Dedifferentiated amniotic fluid mesenchymal stem cell (primary cell): Measurements from ENCODE around the gene DENND5A.

Source experiments
- DNase-seq: peaks from one replicate; pipeline ENCODE4 v3.0.0-alpha.2; 2016; ENCODE audit errors: extremely low spot score

DENND5A gene

DNA sequence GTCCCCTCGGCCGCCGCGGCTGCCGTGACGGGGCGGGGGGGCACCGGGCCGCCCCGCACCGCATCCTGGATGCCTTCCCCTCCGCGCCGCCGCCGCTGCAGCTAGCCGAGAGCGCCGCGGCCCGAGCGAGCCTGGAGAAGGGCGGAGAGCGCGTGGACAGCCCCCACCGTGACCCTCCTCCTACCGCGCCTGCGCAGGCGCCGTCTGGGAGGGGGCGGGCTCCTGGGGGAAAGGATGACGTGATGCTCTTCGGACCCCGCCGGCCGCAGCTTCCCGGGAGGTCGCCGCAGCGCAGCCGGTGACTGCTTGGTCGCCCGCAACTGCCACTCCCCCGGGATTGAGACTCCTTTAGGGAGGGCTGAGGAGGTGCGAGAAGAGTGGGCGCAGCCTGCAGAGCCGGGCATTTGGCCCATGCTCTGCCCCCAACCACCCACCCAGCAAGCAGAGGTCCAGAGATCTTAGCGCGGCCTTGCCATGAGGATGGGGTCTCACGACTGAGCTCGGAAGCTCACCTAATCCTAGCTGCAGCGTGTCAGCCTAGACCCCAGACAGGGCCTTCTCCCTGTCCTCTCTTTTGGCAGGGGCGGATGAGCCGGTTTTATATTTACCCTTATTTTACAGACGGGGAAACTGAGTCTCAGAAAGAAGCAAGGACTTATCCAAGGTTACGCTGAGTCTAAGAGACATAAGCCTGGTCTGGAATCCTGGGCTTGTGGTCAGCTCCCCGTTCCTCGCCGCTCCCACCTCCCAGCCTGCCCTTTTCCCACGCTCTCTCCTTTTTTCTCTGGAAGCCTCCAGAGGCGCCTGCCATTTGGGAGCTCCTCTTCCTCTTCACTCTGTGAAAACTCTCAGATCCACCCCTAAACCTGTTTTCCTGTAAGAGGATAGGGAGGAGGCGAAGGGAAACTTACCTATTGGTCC, at the start of gene DENND5A:
Gene DENND5A, minus strand, starts transcription at position 140 of the 921 bp plus-strand sequence. CDS start 281 bp downstream, outside the sequence.
- peak; percentile 76 for DNase-seq

DNA sequence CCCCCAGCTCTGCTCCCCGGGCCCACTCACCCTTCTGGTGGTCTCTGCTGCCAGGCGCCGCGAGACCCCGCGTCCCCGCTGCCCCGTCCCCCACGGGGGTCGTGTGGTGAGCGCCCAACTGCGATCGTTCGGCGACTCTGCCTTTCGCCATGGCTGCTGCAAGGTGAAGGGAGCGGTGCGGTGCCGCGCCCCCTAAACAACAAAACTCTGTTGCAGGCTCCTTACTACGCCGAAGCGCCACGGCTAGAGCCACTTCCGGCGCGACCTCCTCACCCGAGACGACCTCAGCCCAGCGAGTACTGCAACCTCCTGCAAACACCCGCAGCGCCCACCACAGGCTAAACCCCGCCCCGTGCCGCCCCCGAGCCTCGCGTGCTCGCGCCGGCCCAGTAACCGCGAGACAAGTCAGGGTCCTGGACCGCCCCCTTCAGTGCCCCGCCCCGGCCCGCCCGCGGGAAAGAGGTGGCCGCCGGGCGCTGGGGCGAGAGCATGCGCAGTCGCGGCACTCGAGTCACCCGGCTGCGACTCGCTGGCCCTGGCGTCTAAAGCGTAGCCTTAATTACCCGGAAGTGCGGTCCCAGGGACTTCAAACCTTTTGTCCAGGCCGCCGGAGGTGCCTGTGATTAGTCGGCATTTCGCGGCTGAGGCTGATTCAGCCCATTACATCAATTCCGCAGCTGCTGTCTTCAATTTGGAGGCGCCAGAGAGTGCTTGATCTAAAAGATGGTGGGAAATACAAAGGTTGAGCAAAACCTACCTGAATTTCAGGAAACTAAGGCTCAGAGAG, 49.3 kb upstream of the DENND5A start, which contains the start of gene TMEM41B:
Gene TMEM41B, minus strand, starts transcription at position 303 of the 787 bp plus-strand sequence. Its CDS starts 152 bp downstream, at position 151.
- DNase-seq = peak; percentile 97

DNA sequence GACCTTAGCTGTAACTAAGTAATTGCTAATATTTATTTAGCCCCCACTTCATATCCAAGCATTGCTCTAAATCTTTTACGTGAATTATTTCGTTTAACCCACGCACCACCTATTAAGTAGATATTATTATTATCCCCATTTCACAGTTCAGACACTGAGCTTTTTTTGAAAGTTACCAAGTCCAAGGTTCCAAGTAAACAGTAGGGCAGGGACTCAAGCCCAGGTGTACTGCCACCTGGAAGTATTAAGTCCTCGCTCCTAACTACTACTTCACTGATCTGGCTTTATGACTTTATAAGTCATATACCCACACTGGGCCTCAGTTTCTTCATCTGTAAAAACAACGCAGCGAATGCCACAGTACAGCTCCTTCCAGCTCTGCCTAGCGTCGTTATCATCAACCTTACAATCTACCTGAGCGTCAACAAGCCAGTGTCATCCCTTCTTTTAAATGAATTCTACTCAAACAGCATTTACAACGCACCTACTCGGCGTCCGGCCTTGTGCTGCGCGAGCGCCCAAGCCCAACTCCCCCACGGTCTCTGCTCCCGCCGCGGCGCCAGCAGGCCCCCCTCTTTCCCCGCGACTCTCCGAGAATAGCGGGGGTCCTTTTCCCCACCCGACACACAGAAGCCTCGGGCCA, 48.6 kb upstream of the DENND5A start:
- DNase-seq = no peak

DNA sequence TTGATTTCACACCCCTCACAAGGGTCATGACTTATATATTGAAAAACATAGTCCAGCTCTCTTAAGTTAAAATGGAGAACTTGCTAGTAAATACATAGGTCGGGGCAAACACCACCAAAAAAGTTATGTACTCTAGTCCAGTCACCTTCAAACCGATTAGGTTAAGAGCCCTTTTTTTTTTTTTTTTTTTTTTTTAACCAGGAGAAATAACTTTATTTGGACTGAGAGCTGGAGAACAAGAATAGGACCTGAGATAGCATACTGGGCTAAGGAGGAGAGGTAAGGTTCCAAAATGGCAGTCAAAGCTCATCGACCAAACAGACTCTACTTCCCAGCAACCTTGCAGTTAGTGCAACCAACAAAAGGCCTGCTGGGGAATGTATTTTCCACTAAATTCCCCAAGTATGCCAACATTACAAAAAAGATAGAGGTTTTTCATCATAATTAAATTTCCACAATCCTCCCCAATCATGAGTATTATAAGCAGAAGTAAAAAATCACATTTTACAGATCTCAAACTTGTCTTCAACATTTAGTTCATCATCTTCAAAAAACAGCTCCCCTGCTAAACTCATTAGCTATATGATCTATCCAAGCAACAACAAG, 45.4 kb upstream of the DENND5A start:
- DNase-seq = no peak

DNA sequence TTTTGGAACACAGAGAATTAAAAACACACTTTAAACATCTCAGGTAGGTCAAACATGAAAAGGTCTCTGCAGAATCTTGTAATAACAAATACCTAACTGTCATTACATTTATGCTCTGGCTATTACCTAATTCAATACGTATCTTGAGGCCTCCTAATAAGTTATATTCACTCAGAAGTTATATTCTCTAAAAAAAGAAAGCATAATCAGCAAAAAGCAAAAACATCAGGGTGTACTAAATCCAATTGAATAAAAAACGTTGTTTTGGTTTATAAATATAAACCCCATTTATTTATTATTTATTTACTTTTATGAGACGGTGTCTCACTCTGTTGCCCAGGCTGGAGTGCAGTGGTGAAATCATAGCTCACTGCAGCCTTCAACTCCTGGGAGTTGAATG, 39.0 kb upstream of the DENND5A start:
- DNase-seq = no peak

DNA sequence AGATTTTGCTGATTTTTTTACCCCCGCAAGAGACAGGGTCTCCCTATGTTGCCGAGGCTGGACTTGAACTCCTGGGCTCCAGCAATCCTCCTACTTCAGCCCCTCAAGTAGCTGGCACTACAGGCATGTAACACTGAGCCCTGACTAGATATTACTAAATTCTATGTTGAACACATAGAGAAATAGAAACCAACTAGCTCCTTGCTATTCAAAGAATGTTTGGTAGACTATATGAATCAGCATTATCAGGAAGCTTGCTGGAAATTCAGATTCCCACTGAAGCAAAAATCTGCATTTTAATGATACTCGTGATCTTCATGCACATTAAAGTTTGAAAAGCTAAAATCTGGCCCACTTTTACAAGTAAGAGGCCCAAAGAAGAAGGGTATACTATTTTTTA, 37.3 kb upstream of the DENND5A start:
- peak; percentile 78 for DNase-seq

DNA sequence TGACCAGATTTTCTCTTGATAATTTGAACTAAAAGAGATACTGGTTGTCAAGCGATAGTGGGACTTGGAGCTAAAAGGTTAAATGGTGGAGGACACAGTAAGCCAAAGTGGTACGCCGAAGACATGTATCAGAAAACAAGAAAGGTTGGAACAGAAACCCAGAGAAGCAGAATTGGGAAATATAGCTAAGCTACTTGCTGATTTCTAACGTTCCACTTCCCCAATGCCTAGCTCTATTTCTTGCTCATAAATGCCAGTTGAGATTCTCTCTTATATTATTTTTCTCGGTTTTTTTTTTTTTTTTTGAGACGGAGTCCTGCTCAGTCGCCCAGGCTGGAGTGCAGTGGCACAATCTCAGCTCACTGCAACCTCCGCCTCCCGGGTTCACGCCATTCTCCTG, 36.6 kb upstream of the DENND5A start:
- DNase-seq = no peak

DNA sequence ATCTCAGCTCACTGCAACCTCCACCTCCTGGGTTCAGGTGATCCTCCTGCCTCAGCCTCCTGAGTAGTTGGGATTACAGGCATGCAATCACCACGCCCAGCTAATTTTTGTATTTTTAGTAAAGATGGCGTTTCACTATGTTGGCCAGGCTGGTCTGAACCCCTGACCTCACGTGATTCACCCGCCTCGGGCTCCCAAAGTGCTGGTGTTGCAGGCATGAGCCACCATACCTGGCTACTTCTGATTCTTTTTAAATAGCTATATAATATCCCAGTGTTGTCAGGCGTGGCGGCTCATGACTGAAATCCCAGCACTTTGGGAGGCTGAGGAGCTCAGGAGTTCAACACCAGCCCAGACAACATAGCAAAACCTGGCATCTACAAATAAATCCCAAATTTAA, 28.5 kb upstream of the DENND5A start:
- DNase-seq = no peak

DNA sequence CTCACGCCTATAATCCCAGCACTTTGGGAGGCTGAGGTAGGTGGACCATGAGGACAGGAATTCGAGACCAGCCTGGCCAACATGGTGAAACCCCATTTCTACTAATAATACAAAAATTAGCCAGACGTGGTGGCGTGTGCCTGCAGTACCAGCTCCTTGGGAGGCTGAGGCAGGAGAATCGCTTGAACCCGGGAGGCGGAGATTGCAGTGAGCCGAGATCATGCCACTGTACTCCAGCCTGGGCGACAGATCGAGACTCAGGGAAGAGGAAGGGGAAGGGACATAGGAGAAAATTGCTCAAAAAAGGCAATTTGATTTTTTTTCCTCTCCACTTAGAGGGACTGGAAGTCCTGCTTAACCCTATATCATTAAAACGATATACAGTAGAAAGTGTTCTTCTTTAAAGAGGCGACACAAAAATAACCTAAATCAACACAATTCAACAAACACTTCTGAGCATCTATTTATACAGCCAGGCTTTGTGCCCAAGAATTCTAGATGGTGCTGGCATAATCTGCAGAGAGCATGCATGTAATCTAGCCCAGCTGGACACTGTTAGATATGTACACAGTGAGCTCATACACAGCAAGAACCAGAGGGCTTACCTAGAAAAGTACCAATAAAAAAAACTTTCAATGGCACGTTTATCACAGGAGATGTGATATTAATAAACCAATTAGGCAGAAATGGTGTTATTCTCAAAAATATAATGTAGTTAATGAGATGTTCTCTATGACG, 20.9 kb upstream of the DENND5A start:
- no peak for DNase-seq

DNA sequence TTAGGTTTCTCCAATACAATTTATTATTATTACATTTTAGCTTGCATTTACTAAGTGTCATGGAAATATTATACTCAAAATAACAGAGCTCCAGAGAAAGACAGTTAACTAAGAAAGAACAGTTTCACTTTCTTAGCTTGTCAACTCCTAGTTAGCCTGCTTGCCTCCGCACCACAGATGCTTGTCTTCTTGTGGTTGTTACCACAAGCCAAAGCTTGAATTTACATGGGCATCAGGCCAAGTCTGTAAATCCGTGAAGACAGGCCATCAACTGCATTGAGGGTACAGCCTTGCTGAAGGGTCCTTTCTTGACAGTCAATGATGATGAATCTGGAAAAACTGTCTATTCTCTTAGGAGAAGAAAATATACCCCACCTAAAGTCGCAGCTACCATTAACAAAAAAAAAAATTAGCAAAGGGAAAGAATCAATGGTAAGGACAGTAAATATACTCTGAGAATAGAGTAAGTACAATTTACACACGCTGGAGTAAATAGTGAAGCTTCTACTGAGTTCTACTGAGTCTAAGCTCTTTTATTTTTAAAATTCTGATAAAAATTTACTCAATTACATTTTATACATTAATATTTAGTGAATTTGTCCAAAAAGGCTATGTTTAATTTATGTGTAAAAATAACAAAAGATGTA, 15.6 kb upstream of the DENND5A start:
- DNase-seq = no peak

DNA sequence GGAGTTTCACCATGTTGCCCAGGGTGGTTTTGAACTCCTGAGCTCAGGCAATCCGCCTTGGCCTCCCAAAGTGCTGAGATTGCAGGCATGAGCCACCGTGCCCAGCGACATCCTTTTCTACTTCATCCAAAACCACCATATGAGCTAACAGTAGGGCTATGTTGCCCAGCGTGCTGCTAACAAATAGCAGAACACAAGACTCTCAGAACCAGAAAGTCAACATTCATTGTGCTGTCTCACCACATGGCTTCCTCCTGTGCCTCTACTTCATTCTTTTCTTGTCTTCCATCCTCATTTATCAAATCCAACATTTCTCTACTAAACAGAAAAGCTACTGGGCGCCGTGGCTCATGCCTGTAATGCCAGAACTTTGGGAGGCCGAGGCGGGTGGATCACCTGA, 12.0 kb upstream of the DENND5A start:
- no peak for DNase-seq

DNA sequence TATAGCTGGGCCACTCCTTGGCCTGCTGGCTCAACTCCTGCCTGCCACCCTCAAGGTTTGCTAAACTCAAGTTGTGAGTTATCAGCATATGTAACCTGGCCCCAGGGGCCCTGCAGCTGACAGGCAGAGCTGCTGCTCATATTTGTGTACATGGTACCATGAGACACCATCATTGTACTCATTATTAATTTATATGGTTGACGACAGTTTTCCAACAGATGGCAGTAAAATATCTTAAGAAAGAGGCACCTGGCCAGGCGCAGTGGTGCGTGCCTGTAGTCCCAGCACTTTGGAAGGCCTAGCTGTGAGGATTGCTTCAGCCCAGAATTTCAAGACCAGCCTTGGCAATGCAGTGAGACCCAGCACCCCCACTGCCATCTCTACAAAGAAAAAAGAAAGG, 11.4 kb upstream of the DENND5A start:
- DNase-seq = no peak

DNA sequence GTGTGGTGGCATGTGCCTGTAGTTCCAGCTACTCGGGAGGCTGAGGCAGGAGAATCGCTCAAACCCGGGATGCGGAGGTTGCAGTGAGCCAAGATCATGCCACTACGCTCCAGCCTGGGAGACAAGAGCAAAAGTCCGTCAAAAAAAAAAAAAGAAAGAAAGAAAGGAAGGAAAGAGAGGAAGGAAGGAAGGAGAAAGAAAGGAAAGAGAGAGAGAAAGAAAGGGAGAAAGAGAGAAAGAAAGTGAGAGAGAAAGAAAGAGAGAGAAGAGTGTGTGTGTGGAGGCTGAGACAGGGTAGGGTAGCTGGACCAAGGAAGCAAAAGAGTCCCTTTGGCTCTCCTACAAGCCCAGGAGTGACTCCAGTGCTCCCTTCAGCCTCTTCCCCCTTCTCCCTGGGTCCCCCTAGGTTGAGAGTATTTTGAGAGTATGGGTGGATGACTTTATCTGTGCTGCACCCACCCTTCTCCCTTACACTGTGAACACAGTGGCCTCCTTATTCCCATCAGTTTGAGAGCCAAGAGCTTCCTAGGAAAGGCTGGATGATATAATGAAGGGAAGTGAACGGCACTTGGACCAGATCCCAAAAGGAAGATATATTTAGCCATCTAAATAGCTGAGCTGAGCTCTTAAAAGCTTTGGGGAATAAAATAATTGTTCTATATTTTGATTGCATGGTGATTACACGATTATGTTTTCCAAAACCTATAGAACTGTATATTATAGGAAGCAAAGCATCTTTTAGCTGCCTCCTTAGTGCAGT, 9.5 kb upstream of the DENND5A start:
- no peak for DNase-seq

DNA sequence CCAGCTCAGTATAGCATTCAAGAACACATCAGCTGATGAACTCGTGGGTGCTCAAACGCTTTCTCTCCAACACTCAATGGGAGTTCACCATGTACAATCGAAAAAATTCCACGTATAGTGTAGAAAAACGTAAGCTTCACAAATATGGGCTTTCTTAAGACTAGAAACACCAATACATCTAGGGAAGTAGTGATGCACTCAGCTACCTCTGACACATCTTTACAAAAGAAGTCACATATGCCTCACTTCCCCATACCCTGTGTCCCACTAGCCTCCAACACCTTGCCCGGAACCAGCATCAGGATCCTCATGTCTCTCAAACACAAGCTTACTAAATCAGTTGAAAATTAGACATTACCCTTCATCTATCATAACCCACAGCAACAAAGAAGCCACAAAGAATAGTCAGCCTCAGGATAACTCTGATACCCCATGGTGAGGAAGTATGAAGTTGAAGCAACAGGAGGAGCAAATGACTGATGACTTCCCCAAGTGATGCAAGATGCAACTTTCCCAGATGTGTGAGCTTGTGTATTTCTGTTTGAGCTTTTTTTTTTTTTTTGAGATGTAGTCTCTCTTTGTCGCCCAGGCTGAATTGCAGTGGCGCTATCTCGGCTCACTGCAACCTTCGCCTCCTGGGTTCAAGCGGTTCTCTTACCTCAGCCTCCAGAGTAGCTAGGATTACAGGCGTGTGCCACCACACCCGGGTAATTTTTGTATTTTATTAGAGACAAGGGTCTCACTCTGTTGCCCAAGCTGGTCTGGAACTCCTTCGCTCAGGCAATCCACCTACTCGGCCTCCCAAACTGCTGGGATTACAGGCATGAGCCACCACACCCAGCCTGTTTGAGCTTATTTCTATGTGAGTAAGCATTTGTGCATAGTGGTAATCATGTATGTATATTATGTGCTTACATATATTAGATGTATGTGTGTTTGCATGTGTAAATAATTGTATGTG, 8.5 kb upstream of the DENND5A start:
- no peak for DNase-seq

DNA sequence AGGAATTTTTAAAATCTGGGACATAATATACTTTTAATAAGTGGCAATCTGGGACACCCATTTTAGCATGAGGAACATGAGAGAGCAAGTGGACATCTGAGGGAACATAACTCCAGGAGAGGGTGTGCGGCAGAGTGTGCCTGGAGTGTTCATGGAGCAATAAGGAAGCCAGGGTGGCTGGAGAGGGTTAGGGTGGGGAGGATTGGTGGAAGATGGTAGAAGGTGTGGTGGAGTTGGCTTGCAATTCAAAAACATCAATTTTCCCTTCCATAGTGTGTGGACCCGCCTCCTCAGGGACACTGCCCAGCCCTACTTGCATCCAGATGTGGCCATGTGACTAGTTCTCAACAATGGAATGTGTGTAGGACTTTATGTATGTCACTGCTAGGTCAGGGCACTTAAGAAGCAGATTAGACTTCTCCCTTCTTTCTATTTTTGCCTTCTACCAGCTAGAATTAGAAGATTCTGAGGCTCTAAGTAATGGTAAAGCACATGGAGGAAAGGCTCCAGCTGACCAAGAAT, 4.4 kb upstream of the DENND5A start:
- DNase-seq = peak; percentile 47

DNA sequence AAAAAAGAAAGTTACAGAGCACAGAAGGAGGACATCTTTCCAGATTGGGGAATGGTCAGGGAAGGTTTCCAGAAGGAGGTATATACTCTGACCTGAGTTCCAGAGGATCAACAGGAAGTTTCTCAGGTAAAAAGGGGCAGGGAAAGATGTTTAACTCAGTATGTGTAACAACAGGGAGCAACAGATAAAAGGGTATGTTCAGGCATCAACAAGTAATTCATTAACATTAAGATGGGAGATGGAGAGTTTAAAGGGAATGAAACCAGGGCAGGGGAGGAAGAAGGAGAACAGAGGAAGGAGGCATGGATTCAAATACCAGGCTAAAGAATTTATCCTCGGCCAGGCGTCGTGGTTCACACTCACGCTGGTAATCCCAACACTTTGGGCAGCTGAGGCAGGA, 2.5 kb upstream of the DENND5A start:
- no peak for DNase-seq

DNA sequence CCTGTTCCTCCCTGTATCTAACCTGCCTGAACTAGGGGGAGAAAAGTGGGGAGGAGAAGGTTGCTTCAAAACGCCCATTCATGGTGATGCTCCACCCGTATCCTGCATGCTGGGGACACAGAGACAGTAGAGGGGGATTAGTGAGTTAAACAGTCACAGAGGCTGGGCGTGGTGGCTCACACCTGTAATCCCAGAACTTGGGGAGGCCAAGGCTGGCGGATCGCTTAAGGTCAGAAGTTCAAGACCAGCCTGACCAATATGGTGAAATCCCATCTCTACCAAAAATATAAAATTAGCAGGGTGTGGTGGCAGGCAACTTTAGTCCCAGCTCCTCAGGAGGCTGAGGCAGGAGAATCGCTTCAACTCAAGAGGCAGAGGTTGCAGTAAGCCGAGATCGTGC, 1.8 kb upstream of the DENND5A start:
- no peak for DNase-seq

DNA sequence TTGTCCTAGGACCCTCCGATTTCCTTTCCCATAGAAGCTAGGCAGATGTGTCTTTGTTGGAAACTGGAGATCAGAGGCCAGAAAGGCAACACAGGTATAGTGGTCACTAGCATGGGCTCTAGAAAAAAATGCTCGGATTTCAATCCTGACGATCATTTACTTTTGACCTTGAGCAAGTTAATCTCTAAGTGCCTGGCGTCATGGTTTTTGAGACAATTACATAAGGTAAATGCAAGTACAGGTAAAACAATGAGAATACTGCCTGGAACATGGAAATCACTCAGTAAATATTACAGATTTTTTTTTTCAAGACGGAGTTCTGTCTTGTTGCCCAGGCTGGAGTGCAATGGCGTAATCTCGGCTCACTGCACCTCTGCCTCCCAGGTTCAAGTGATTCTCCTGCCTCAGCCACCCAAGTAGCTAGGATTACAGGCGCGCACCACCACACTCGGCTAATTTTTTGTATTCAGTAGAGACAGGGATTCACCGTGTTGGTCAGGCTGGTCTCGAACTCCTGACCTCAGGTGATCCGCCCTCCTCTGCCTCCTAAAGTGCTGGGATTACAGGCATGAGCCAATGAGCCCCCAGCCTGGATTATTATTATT, 1.1 kb upstream of the DENND5A start:
- DNase-seq = no peak
